K562 (cell line): ENCODE data around the gene ELOVL1. TPM values are rescaled to one million over a fixed set of nuclear protein-coding genes. Genes with fewer than 3 reads are reported as not detected.
A peak's percentile ranks its signal among the peaks of the same experiment; 100 is the strongest.

Source experiments
- ARID1B ChIP-seq: fragments of 450-650 bp; IDR thresholded peaks from 2 replicates; pipeline ENCODE4 v1.6.1; 2016; ENCODE audit warnings: antibody characterized with exemption, mild to moderate bottlenecking, inconsistent platforms
- ESRRB ChIP-seq: fragments of 250-450 bp; sonication (Bioruptor Pico); IDR thresholded peaks from 2 replicates; pipeline ENCODE4 v1.5.0; 2020; ENCODE audit warnings: mild to moderate bottlenecking, moderate library complexity, borderline replicate concordance
- HMGN3 ChIP-seq: IDR thresholded peaks from 2 replicates; pipeline ENCODE4 v1.6.1; 2011; ENCODE audit warnings: borderline replicate concordance, low read depth, mild to moderate bottlenecking, mixed read lengths, low read length; ENCODE audit not compliant: insufficient read length; ENCODE audit errors: extremely low read depth
- POLR3G ChIP-seq: IDR thresholded peaks from 2 replicates; pipeline ENCODE4 v1.6.1; 2011; ENCODE audit not compliant: insufficient read length, insufficient replicate concordance; ENCODE audit errors: extremely low read depth
- RAD51 ChIP-seq: fragments of 450-650 bp; IDR thresholded peaks from 2 replicates; pipeline ENCODE4 v1.7.1; 2016; ENCODE audit warnings: low read depth, mild to moderate bottlenecking, borderline replicate concordance
- ZC3H8 ChIP-seq: fragments of 450-650 bp; IDR thresholded peaks from 2 replicates; pipeline ENCODE4 v1.6.1; 2017
- ZNF445 ChIP-seq: fragments of 250-450 bp; sonication (Bioruptor Pico); IDR thresholded peaks from 2 replicates; pipeline ENCODE4 v1.4.0; 2020; ENCODE audit warnings: low read depth, mild to moderate bottlenecking, moderate library complexity
- polyA plus RNA-seq, 8 experiments: library from polyadenylated mRNA; depleted of rRNA in 4 of 8; stranded (reverse) in 5 of 8; unstranded in 3 of 8; fragments of >200 nt; fragmentation: Nextera tagmentation in 2 of 8; fragmentation: Illumina TruSeq in 1 of 8; extraction: Ambion mirVana in 2 of 8; extraction: Trizol in 1 of 8; gene quantifications; 2 replicates each; pipeline versions ENCODE4 v1.2.1 to v1.2.3, GENCODE V29; 2011 to 2014; ENCODE audit warnings: inconsistent platforms in 1 of 8, missing spikeins in 1 of 8
- total RNA-seq, 7 experiments: library from RNA; depleted of rRNA in 6 of 7; stranded (reverse); fragments of >200 nt in 6 of 7; fragmentation: Illumina TruSeq in 2 of 7; extraction: Trizol in 2 of 7; gene quantifications; 2 replicates each; pipeline versions ENCODE4 v1.2.1 to v1.2.3, GENCODE V29; 2011 to 2021; ENCODE audit warnings: low replicate concordance in 1 of 7
- TF ChIP-seq, protein P1 (sequence below): fragments of 200-800 bp; sonication (Bioruptor generic); IDR thresholded peaks from 2 replicates; pipeline ENCODE4 v1.6.1; 2017; ENCODE audit warnings: missing genetic modification characterization, missing compliant biosample characterization
- TF ChIP-seq, protein P2 (sequence below): fragments of 450-650 bp; IDR thresholded peaks from 2 replicates; pipeline ENCODE4 v1.6.1; 2016; ENCODE audit warnings: low read depth
- TF ChIP-seq, protein P3 (sequence below): fragments of 250-450 bp; sonication (Bioruptor Pico); IDR thresholded peaks from 2 replicates; pipeline ENCODE4 v1.6.1; 2021; ENCODE audit warnings: mild to moderate bottlenecking
- TF ChIP-seq, protein P4 (sequence below): sonication (generic); formaldehyde crosslinking; IDR thresholded peaks from 2 replicates; pipeline ENCODE4 v1.9.0; 2022; ENCODE audit warnings: mild to moderate bottlenecking, missing genetic modification reagents

ELOVL1 gene
- total and polyA plus RNA-seq, 9 of the 15 experiments (the other 6 are each of a cell fraction or from before 2014, with no cell fraction given): 51.0 to 157 (median 70.3) TPM

DNA sequence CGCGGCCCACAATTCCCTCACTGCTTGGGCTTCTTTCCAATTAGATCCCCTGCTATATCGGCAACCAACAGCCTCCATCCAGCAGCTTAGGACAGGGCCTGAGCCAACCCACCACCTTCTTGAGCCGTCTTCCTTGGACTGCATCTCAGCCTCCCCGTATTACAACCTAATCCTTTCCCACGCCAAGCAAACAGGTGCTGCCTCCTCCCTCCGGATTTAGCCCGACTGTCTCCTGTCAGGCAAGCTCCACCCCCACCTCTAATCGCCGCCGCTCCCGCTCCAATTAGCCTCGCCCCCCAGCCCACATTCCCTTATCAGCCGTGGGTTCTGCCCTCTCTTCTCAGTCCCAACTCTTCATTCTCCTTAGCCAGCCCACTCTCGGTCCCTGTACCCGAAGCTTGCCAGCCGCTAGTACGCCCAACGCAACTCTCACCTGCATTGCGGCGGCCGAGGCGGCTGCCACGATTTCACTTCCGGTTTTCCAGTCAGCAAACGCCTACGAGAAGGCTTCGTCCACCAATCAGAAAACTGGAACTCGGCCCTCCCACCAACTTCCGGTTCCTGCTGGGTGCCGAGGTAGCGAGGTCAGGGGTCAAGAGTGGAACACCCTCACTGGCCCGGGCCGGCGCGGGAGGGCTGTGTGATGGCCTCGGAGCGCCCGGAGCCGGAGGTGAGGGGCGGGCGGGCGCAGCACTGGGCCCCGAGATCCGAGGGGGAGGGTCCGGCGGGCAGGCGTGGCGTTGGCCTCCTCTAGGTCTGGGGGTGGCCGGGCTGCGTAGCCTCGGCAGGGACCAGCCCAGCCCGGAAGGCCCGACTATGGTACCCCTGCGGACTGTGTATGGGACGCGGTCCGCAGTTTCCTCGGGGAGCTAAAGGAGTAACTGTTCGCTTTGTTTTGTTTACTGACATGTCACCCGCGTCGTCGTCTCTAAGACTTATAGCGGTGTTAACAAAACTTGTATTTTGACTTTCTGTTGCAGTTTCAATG, 21.8 kb upstream of the ELOVL1 start, which contains the start of the genes MED8 and SZT2 (continued):
- TF ChIP-seq ZC3H8 (no peak; the same call in none of the 2 replicates), ESRRB (no peak), POLR3G (no peak), ZNF445 (CRISPR knock-in tag) (no peak), ARID1B (peak; percentile 73), HMGN3 (peak; percentile 81), RAD51 (no peak)
- TF ChIP-seq, protein P1, sequence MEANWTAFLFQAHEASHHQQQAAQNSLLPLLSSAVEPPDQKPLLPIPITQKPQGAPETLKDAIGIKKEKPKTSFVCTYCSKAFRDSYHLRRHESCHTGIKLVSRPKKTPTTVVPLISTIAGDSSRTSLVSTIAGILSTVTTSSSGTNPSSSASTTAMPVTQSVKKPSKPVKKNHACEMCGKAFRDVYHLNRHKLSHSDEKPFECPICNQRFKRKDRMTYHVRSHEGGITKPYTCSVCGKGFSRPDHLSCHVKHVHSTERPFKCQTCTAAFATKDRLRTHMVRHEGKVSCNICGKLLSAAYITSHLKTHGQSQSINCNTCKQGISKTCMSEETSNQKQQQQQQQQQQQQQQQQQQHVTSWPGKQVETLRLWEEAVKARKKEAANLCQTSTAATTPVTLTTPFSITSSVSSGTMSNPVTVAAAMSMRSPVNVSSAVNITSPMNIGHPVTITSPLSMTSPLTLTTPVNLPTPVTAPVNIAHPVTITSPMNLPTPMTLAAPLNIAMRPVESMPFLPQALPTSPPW: peak; percentile 70; the same call in 1 of the 2 replicates
- TF ChIP-seq, protein P2, sequence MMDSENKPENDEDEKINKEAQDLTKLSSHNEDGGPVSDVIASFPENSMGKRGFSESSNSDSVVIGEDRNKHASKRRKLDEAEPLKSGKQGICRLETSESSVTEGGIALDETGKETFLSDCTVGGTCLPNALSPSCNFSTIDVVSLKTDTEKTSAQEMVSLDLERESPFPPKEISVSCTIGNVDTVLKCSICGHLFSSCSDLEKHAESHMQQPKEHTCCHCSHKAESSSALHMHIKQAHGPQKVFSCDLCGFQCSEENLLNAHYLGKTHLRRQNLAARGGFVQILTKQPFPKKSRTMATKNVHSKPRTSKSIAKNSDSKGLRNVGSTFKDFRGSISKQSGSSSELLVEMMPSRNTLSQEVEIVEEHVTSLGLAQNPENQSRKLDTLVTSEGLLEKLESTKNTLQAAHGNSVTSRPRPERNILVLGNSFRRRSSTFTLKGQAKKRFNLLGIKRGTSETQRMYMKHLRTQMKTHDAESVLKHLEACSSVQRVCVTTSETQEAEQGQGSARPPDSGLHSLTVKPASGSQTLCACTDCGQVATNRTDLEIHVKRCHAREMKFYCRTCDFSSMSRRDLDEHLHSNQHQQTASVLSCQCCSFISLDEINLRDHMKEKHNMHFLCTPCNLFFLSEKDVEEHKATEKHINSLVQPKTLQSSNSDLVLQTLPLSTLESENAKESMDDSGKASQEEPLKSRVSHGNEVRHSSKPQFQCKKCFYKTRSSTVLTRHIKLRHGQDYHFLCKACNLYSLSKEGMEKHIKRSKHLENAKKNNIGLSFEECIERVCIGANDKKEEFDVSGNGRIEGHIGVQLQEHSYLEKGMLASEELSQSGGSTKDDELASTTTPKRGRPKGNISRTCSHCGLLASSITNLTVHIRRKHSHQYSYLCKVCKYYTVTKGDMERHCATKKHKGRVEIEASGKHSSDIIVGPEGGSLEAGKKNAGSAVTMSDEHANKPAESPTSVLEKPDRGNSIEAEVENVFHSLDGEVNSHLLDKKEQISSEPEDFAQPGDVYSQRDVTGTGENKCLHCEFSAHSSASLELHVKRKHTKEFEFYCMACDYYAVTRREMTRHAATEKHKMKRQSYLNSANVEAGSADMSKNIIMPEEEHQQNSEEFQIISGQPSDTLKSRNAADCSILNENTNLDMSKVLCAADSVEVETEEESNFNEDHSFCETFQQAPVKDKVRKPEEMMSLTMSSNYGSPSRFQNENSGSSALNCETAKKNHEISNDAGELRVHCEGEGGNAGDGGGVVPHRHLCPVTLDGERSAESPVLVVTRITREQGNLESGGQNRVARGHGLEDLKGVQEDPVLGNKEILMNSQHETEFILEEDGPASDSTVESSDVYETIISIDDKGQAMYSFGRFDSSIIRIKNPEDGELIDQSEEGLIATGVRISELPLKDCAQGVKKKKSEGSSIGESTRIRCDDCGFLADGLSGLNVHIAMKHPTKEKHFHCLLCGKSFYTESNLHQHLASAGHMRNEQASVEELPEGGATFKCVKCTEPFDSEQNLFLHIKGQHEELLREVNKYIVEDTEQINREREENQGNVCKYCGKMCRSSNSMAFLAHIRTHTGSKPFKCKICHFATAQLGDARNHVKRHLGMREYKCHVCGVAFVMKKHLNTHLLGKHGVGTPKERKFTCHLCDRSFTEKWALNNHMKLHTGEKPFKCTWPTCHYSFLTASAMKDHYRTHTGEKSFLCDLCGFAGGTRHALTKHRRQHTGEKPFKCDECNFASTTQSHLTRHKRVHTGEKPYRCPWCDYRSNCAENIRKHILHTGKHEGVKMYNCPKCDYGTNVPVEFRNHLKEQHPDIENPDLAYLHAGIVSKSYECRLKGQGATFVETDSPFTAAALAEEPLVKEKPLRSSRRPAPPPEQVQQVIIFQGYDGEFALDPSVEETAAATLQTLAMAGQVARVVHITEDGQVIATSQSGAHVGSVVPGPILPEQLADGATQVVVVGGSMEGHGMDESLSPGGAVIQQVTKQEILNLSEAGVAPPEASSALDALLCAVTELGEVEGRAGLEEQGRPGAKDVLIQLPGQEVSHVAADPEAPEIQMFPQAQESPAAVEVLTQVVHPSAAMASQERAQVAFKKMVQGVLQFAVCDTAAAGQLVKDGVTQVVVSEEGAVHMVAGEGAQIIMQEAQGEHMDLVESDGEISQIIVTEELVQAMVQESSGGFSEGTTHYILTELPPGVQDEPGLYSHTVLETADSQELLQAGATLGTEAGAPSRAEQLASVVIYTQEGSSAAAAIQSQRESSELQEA: no peak
- TF ChIP-seq, protein P3, sequence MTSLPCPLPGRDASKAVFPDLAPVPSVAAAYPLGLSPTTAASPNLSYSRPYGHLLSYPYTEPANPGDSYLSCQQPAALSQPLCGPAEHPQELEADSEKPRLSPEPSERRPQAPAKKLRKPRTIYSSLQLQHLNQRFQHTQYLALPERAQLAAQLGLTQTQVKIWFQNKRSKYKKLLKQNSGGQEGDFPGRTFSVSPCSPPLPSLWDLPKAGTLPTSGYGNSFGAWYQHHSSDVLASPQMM: no peak
- TF ChIP-seq, protein P4, sequence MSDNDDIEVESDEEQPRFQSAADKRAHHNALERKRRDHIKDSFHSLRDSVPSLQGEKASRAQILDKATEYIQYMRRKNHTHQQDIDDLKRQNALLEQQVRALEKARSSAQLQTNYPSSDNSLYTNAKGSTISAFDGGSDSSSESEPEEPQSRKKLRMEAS (CRISPR knock-in tag): peak; percentile 44; the same call in 1 of the 2 replicates
